B cell (primary cell): ENCODE results near the gene PTPRU. TPM values are rescaled to one million over a fixed set of nuclear protein-coding genes. Genes with fewer than 3 reads are reported as not detected.

Experiments
- ATAC-seq: fragments of 200-7000 bp; cut with Tn5 transposase; one replicate; pipeline ENCODE4 v1.10.0; 2021; ENCODE audit warnings: low read depth, mild to moderate bottlenecking, moderate number of reproducible peaks, moderate library complexity
- CTCF ChIA-PET: fragments of 350-600 bp; sonication (Branson Sonifier 250); formaldehyde crosslinking; loops from one replicate; lab custom pipeline; 2021; ENCODE audit warnings: antibody characterized with exemption, inconsistent platforms; lab: Charles Lee
- POLR2A ChIA-PET: fragments of 350-600 bp; sonication (Branson Sonifier 250); formaldehyde crosslinking; loops from one replicate; lab custom pipeline; 2021; ENCODE audit warnings: antibody characterized with exemption; lab: Charles Lee
- DNase-seq: peaks from one replicate; pipeline ENCODE4 v3.0.0; 2013
- H2AFZ ChIP-seq: 2 replicates; pipeline ENCODE4 v1.6.1; 2012; ENCODE audit warnings: mild to moderate bottlenecking, low read depth, low read length; ENCODE audit not compliant: insufficient read depth, poor library complexity, severe bottlenecking
- H3K27ac ChIP-seq, 2 donors: 1 replicate in 1 of 2; 2 replicates in 1 of 2; pipeline ENCODE4 v1.5.1; 2012 to 2013; ENCODE audit warnings: low read length in 2 of 2, mild to moderate bottlenecking in 2 of 2, moderate library complexity in 1 of 2
- H3K27me3 ChIP-seq, 4 experiments: fragments of 200-600 bp in 1 of 4; sonication (generic) in 1 of 4; replicated peaks in 1 of 4; 1 replicate in 2 of 4; 2 replicates in 2 of 4; pipeline versions ENCODE4 v1.6.1 to v1.7.0; 2013 to 2016; ENCODE audit warnings: low read length in 3 of 4, mild to moderate bottlenecking in 2 of 4, mixed read lengths in 1 of 4, moderate library complexity in 1 of 4; ENCODE audit not compliant: insufficient read depth in 4 of 4, control insufficient read depth in 3 of 4; ENCODE audit errors: control extremely low read depth in 1 of 4
- H3K36me3 ChIP-seq, 2 experiments: replicated peaks in 1 of 2; 1 replicate in 1 of 2; 2 replicates in 1 of 2; pipeline versions ENCODE4 v1.6.1 to v1.7.1; 2013; ENCODE audit warnings: low read length in 1 of 2; ENCODE audit not compliant: insufficient read depth in 2 of 2, control insufficient read depth in 1 of 2; ENCODE audit errors: control extremely low read depth in 1 of 2, extremely low read depth in 1 of 2
- H3K4me1 ChIP-seq, 2 donors: fragments of 200-600 bp in 1 of 2; sonication (generic) in 1 of 2; 1 replicate in 1 of 2; 2 replicates in 1 of 2; pipeline versions ENCODE4 v1.5.1 to v1.6.1; 2013 to 2017; ENCODE audit warnings: low read length in 2 of 2; ENCODE audit not compliant: control insufficient read depth in 2 of 2, insufficient read depth in 2 of 2
- H3K4me2 ChIP-seq: replicated peaks from 2 replicates; pipeline ENCODE3; 2012; ENCODE audit warnings: mild to moderate bottlenecking, low read depth, low read length; ENCODE audit not compliant: poor library complexity, severe bottlenecking
- H3K4me3 ChIP-seq, 5 experiments: fragments of 200-600 bp in 1 of 5; sonication (generic) in 1 of 5; 1 replicate in 3 of 5; 2 replicates in 2 of 5; pipeline versions ENCODE4 v1.5.1 to v1.7.0; 2011 to 2016; ENCODE audit warnings: low read length in 4 of 5, mild to moderate bottlenecking in 4 of 5, low read depth in 2 of 5, control low read depth in 1 of 5, moderate library complexity in 1 of 5; ENCODE audit not compliant: insufficient read depth in 1 of 5; ENCODE audit errors: control extremely low read depth in 1 of 5, extremely low read depth in 1 of 5
- H3K79me2 ChIP-seq: fragments of 200-600 bp; sonication (generic); one replicate; pipeline ENCODE4 v1.6.0; 2016; ENCODE audit warnings: low read length; ENCODE audit not compliant: control insufficient read depth, insufficient read depth
- H3K9ac ChIP-seq: fragments of 200-600 bp; sonication (generic); 2 replicates; pipeline ENCODE4 v1.6.1; 2017; ENCODE audit warnings: mild to moderate bottlenecking, low read length, moderate library complexity
- H3K9me3 ChIP-seq, 3 donors: one replicate each; pipeline versions ENCODE4 v1.6.1 to v1.7.1; 2013; ENCODE audit warnings: low read length in 2 of 3; ENCODE audit not compliant: control insufficient read depth in 2 of 3, insufficient read depth in 1 of 3; ENCODE audit errors: control extremely low read depth in 1 of 3
- H4K20me1 ChIP-seq: 2 replicates; pipeline ENCODE4 v1.6.0; 2012; ENCODE audit warnings: mild to moderate bottlenecking, low read length; ENCODE audit not compliant: insufficient read depth, control insufficient read depth, poor library complexity, severe bottlenecking
- H3K27ac Mint-ChIP-seq: one replicate; pipeline ENCODE4 v1.8.0; 2021; ENCODE audit warnings: mixed read lengths
- H3K27me3 Mint-ChIP-seq: one replicate; pipeline ENCODE4 v1.8.0; 2021; ENCODE audit warnings: mixed read lengths
- H3K4me1 Mint-ChIP-seq: one replicate; pipeline ENCODE4 v1.8.0; 2021; ENCODE audit warnings: mixed read lengths
- H3K4me3 Mint-ChIP-seq: one replicate; pipeline ENCODE4 v1.8.0; 2021; ENCODE audit warnings: mixed read lengths
- H3K9me3 Mint-ChIP-seq: one replicate; pipeline ENCODE4 v1.8.0; 2022; ENCODE audit warnings: mixed read lengths; ENCODE audit not compliant: insufficient read depth
- CTCF ChIP-seq: fragments of 200-600 bp; IDR thresholded peaks from one replicate; pipeline ENCODE4 v1.8.0; 2022; ENCODE audit warnings: antibody characterized with exemption, mild to moderate bottlenecking
- EZH2 ChIP-seq: IDR thresholded peaks from 2 replicates; pipeline ENCODE4 v1.6.1; 2012; ENCODE audit warnings: borderline replicate concordance, low read depth, mild to moderate bottlenecking, moderate library complexity, low read length; ENCODE audit not compliant: insufficient read depth, poor library complexity, severe bottlenecking
- WGBS: methylation state at CpG from one replicate; pipeline ENCODE4 v1.1.5; 2013; ENCODE audit warnings: missing lambda C conversion rate; ENCODE audit not compliant: insufficient coverage; 5-methylcytosine and 5-hydroxymethylcytosine counted together
- intact Hi-C: fragments of 100-400 bp; cut with micrococcal nuclease; formaldehyde crosslinking; loops from one replicate; pipeline ENCODE4 v1.10.0; 2022
- polyA minus RNA-seq: library from RNA; depleted of rRNA, polyadenylated mRNA; stranded (reverse); fragments of >200 nt; gene quantifications from 2 replicates; pipeline ENCODE4 v1.2.3, GENCODE V29; 2012
- polyA plus RNA-seq: library from polyadenylated mRNA; depleted of rRNA; stranded (reverse); fragments of >200 nt; gene quantifications from 2 replicates; pipeline ENCODE4 v1.2.3, GENCODE V29; 2012
- total RNA-seq, 2 donors: library from RNA; stranded (reverse); fragments of 120-200 nt in 1 of 2; gene quantifications; 1 replicate in 1 of 2; 2 replicates in 1 of 2; pipeline versions ENCODE4 v1.2.3 to v1.2.4, GENCODE V29; 2013 to 2022

PTPRU gene
- total RNA-seq (0.15 and 0.25 TPM in 2 replicates), polyA plus RNA-seq (0.10 and 0.78 TPM in 2 replicates), polyA minus RNA-seq (0.36 TPM in 1 of 2 replicates, not detected in the other)
- total RNA-seq (2013) = 0.37 TPM

GRCh38 chr1:29235955-29236711 lies at the start of gene PTPRU:
Gene PTPRU, plus strand, starts transcription at chr1:29236522. Its CDS starts 123 bp downstream, at chr1:29236645.
- H3K9me3 Mint-ChIP-seq = no peaks in the 10 kb centered on the region
- Histone ChIP-seq H3K4me3 (peak within 1 kb of the TSS; percentile 36 to 65 (median 52)), H2AFZ (peak within 1 kb of the TSS; percentile 79), H3K36me3 (no peaks in the 10 kb centered on the region), H4K20me1 (no peaks in the 10 kb centered on the region), H3K9me3 (no peaks in the 10 kb centered on the region), H3K27me3 (peaks cover 0 to 43% (median 24%) of the 10 kb centered on the region in 4 experiments), H3K4me1 (peaks cover 24% of the 10 kb centered on the region in 2 donors), H3K9ac (peak within 1 kb of the TSS; percentile 65), H3K79me2 (no peaks in the 10 kb centered on the region), H3K27ac (no peak within 1 kb of the TSS), H3K4me2 (peak within 1 kb of the TSS; percentile 95)
- intact Hi-C loops = loop anchor here (1.0 to 10.0 kb wide), 2 partner anchors 1472 to 1699 kb away; no protein-coding TSS in a partner anchor
- H3K27me3 Mint-ChIP-seq = peaks cover 56% of the 10 kb centered on the region
- peak within 1 kb of the TSS; percentile 70 for H3K27ac Mint-ChIP-seq
- POLR2A ChIA-PET = no interaction called here
- 8% methylated on average over 81 of the region's 82 CpGs for WGBS
- H3K4me1 Mint-ChIP-seq = peaks cover 23% of the 10 kb centered on the region
- DNase-seq (peak; percentile 88), ATAC-seq (peak; percentile 95)
- TF ChIP-seq CTCF (peak; percentile 77), EZH2 (no peak)
- CTCF ChIA-PET = interaction anchor here (0.7 to 3.5 kb wide), 6 partner anchors 54 to 1481 kb away, joined by 3 to 50 read pairs (median 4); partner anchors contain the start of gene SRSF4
- H3K4me3 Mint-ChIP-seq = peak within 1 kb of the TSS; percentile 96

DNA sequence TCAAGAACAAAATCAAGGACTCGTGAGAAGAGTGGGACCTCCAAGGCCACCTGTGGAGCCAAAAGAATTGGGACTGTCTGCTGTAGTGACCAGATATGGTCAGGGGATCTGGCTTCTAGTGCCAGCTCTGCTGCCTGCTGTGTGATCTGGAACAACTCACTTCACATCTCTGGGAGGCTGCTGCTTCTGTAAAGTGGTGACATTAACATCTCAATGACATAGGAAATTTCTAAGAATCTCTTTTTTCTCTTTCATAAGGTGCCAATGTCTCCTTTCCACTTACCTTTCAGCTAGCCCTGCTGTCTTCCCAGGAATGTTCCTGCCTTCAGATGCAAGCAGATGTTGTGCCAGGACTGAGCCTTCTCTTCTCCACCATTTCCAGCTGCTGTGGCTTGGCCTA lies 49.6 kb upstream of the PTPRU start:
- Histone ChIP-seq H3K9me3 (no peaks in the 10 kb centered on the region), H3K27me3 (no peaks in the 10 kb centered on the region), H3K9ac (no peak overlapping the region), H3K4me2 (no peak overlapping the region), H4K20me1 (peaks cover under 1% of the 10 kb centered on the region), H3K4me1 (peaks cover 3 to 7% of the 10 kb centered on the region in 2 donors), H2AFZ (no peak overlapping the region), H3K27ac (no peak overlapping the region), H3K36me3 (no peaks in the 10 kb centered on the region), H3K4me3 (no peak overlapping the region), H3K79me2 (no peaks in the 10 kb centered on the region)
- POLR2A ChIA-PET = no interaction called here
- H3K9me3 Mint-ChIP-seq = no peaks in the 10 kb centered on the region
- ATAC-seq (no peak), DNase-seq (no peak)
- TF ChIP-seq EZH2 (no peak), CTCF (no peak)
- peaks cover 5% of the 10 kb centered on the region for H3K4me1 Mint-ChIP-seq
- WGBS = 100% methylated on average over 1 of the region's 1 CpG
- no peak overlapping the region for H3K27ac Mint-ChIP-seq
- H3K4me3 Mint-ChIP-seq = no peak overlapping the region
- no peaks in the 10 kb centered on the region for H3K27me3 Mint-ChIP-seq
- CTCF ChIA-PET = interaction anchor here (1.8 to 2.0 kb wide), 2 partner anchors 16 to 304 kb away, joined by 4 to 8 read pairs; no protein-coding TSS in a partner anchor
- intact Hi-C loops = no loop called here
